CD4-positive, alpha-beta T cell treated with Interleukin-12 subunit alpha and Interleukin-12 subunit beta, for 1 hour (primary cell): ENCODE results near the gene SECTM1.
A peak's percentile ranks its signal among the peaks of the same experiment; 100 is the strongest.

ENCODE experiments used
- DNase-seq: peaks from one replicate; pipeline ENCODE4 v3.0.0-alpha.2; 2020

The SECTM1 gene

GRCh38 chr17:82297714-82298537 is 35.6 kb downstream of the SECTM1 start:
- peak; percentile 93 for DNase-seq

- DNase-seq, result peak; percentile 83
Measured at GRCh38 chr17:82297280-82297713, 36.3 kb downstream of the SECTM1 start.

- DNase-seq, result no peak
Measured at GRCh38 chr17:82296511-82297279, 36.9 kb downstream of the SECTM1 start.

GRCh38 chr17:82295472-82295814 is 38.1 kb downstream of the SECTM1 start:
- DNase-seq, result no peak

- no peak for DNase-seq
Measured at GRCh38 chr17:82294064-82294773, 39.3 kb downstream of the SECTM1 start.

GRCh38 chr17:82292251-82293154 is 41.1 kb downstream of the SECTM1 start:
- DNase-seq, result peak; percentile 96

- DNase-seq, result no peak
Measured at GRCh38 chr17:82291582-82292250, 41.9 kb downstream of the SECTM1 start.

GRCh38 chr17:82287868-82288801 is 45.4 kb downstream of the SECTM1 start:
- no peak for DNase-seq

GRCh38 chr17:82287013-82287867 is 46.3 kb downstream of the SECTM1 start:
- DNase-seq, result no peak

GRCh38 chr17:82285141-82285540 is 48.4 kb downstream of the SECTM1 start:
- DNase-seq, result no peak

GRCh38 chr17:82283208-82283749 is 50.3 kb downstream of the SECTM1 start:
- no peak for DNase-seq

GRCh38 chr17:82282239-82283207 is 51.0 kb downstream of the SECTM1 start:
- DNase-seq, result no peak

- no peak for DNase-seq
Measured at GRCh38 chr17:82281502-82282238, 51.9 kb downstream of the SECTM1 start.

- DNase-seq, result no peak
Measured at GRCh38 chr17:82281076-82281475, 52.5 kb downstream of the SECTM1 start.

GRCh38 chr17:82280537-82280936 is 53.0 kb downstream of the SECTM1 start:
- no peak for DNase-seq

GRCh38 chr17:82278786-82279391 is 54.7 kb downstream of the SECTM1 start:
- DNase-seq, result no peak

GRCh38 chr17:82278308-82278707 is 55.3 kb downstream of the SECTM1 start:
- no peak for DNase-seq
